Stimulated activated CD8-positive, alpha-beta memory T cell treated with anti-CD3 and anti-CD28 coated beads, Interleukin-7, amount 100 ng/mL, for 48 hours (primary cell): Measurements from ENCODE around the gene DAAM1.

Source experiments
- DNase-seq, 2 donors: peaks; one replicate each; pipeline ENCODE4 v3.0.0-alpha.2; 2020; ENCODE audit warnings: low read depth in 1 of 2; ENCODE audit errors: extremely low read depth in 1 of 2

Gene DAAM1

GRCh38 chr14:59358784-59359183, 170.3 kb downstream of the DAAM1 start:
- DNase-seq = no peak

GRCh38 chr14:59359431-59360124, 171.1 kb downstream of the DAAM1 start:
- DNase-seq = no peak

GRCh38 chr14:59360233-59360632, 171.8 kb downstream of the DAAM1 start:
- no peak for DNase-seq

- no peak for DNase-seq
These were observed 172.7 kb downstream of the DAAM1 start for GRCh38 chr14:59360923-59361794.

GRCh38 chr14:59362513-59362912, 174.0 kb downstream of the DAAM1 start:
- no peak for DNase-seq

GRCh38 chr14:59363531-59364226, 175.2 kb downstream of the DAAM1 start:
- DNase-seq = no peak

GRCh38 chr14:59370158-59370742, 181.8 kb downstream of the DAAM1 start:
- no peak for DNase-seq

- no peak for DNase-seq
These were observed 183.3 kb downstream of the DAAM1 start for GRCh38 chr14:59371771-59372170.

- no peak for DNase-seq
These were observed 185.6 kb downstream of the DAAM1 start for GRCh38 chr14:59374048-59374447.

- no peak for DNase-seq
These were observed 188.2 kb downstream of the DAAM1 start for GRCh38 chr14:59376686-59377085.

GRCh38 chr14:59377491-59377890, 189.0 kb downstream of the DAAM1 start:
- no peak for DNase-seq

- DNase-seq = no peak
These were observed 189.6 kb downstream of the DAAM1 start for GRCh38 chr14:59377991-59378601.

- no peak for DNase-seq
These were observed 201.5 kb downstream of the DAAM1 start for GRCh38 chr14:59389936-59390335.

GRCh38 chr14:59391388-59391787, 202.9 kb downstream of the DAAM1 start:
- DNase-seq = no peak

- no peak for DNase-seq
These were observed 205.8 kb downstream of the DAAM1 start for GRCh38 chr14:59394268-59394667.

GRCh38 chr14:59395672-59396071, 207.2 kb downstream of the DAAM1 start:
- DNase-seq = no peak

- no peak for DNase-seq
These were observed 210.4 kb downstream of the DAAM1 start for GRCh38 chr14:59398841-59399240.

GRCh38 chr14:59406454-59407245, 218.2 kb downstream of the DAAM1 start:
- DNase-seq = no peak

- no peak for DNase-seq
These were observed 219.0 kb downstream of the DAAM1 start for GRCh38 chr14:59407246-59408010.
